Stomach (tissue), 9 donors: ENCODE results near the gene IMPACT. TPM values are rescaled to one million over a fixed set of nuclear protein-coding genes. Genes with fewer than 3 reads are reported as not detected.

ENCODE experiments used
- DNase-seq, 2 donors: peaks; one replicate each; pipeline versions ENCODE4 v3.0.0 to v3.0.0-alpha.2; 2013 to 2019
- H3K27ac ChIP-seq, 5 donors: fragments of 200-600 bp in 4 of 5; sonication (generic) in 4 of 5; one replicate each; pipeline ENCODE4 v1.5.1; 2013 to 2019; ENCODE audit warnings: mild to moderate bottlenecking in 1 of 5, moderate library complexity in 1 of 5
- H3K27me3 ChIP-seq, 3 donors: fragments of 200-600 bp; sonication (generic); one replicate each; pipeline ENCODE4 v1.5.1; 2017 to 2019; ENCODE audit warnings: mixed run types in 1 of 3
- H3K36me3 ChIP-seq, 4 donors: fragments of 200-600 bp; sonication (generic); 1 replicate in 3 of 4; 2 replicates in 1 of 4; pipeline ENCODE4 v1.5.1; 2016 to 2019
- H3K4me1 ChIP-seq, 4 donors: fragments of 200-600 bp; sonication (generic); one replicate each; pipeline ENCODE4 v1.5.1; 2016 to 2019
- H3K4me3 ChIP-seq, 4 donors: fragments of 200-600 bp; sonication (generic) in 3 of 4; one replicate each; pipeline ENCODE4 v1.5.1; 2016 to 2019; ENCODE audit warnings: mild to moderate bottlenecking in 1 of 4
- H3K9me3 ChIP-seq, 4 donors: fragments of 200-600 bp; sonication (generic); one replicate each; pipeline ENCODE4 v1.5.1; 2016 to 2019
- CTCF ChIP-seq, 7 experiments: fragments of 450-650 bp in 4 of 7; fragments of 200-600 bp in 3 of 7; sonication (generic) in 3 of 7; IDR thresholded peaks; one replicate each; pipeline ENCODE4 v1.5.1; 2016 to 2019; ENCODE audit warnings: antibody characterized with exemption in 7 of 7, control low read depth in 2 of 7, mild to moderate bottlenecking in 1 of 7
- EP300 ChIP-seq: sonication (generic); formaldehyde crosslinking; IDR thresholded peaks from one replicate; pipeline ENCODE4 v1.6.1; 2017; ENCODE audit warnings: antibody characterized with exemption
- POLR2A ChIP-seq, 4 donors: fragments of 450-650 bp; IDR thresholded peaks; one replicate each; pipeline ENCODE4 v1.6.1; 2016; ENCODE audit warnings: antibody characterized with exemption in 4 of 4, control low read depth in 2 of 4, mild to moderate bottlenecking in 1 of 4, moderate library complexity in 1 of 4
- POLR2AphosphoS5 ChIP-seq, 3 donors: sonication (generic); formaldehyde crosslinking; IDR thresholded peaks; one replicate each; pipeline ENCODE4 v1.6.1; 2016; ENCODE audit warnings: antibody characterized with exemption in 3 of 3
- WGBS, 5 donors: extraction: QIAGEN DNeasy Blood & Tissue Kit in 3 of 5; methylation state at CpG; one replicate each; pipeline versions ENCODE4 v1.1.5 to v1.1.7; 2013 to 2018; 5-methylcytosine and 5-hydroxymethylcytosine counted together
- intact Hi-C: fragments of 100-400 bp; cut with DNase I; formaldehyde crosslinking; loops from one replicate; pipeline ENCODE4 v1.15.1; 2023; ENCODE audit warnings: low total_unique reads
- polyA plus RNA-seq, 3 donors: library from polyadenylated mRNA; stranded (reverse); fragments of 200-250 nt; gene quantifications; one replicate each; pipeline ENCODE4 v1.2.3, GENCODE V29; 2013
- total RNA-seq, 5 donors: library from RNA; depleted of rRNA; stranded (reverse); fragments of >200 nt; gene quantifications; one replicate each; pipeline versions ENCODE4 v1.1.0 to v1.2.3, GENCODE V29; 2014 to 2016
- donor health status: healthy with polysubstance abuse.
- donor health status: Bipolar disorder and iron deficiency.
- donor health status: healthy.

IMPACT gene
- total and polyA plus RNA-seq, 8 donors = 4.6 to 33.0 (median 13.0) TPM

- Histone ChIP-seq H3K27me3 (peaks cover 0 to 36% (median 6%) of the 10 kb centered on the region in 3 donors), H3K27ac (no peak overlapping the region), H3K4me3 (no peak overlapping the region), H3K4me1 (no peaks in the 10 kb centered on the region), H3K36me3 (no peaks in the 10 kb centered on the region), H3K9me3 (no peaks in the 10 kb centered on the region)
- intact Hi-C loops = no loop called here
- DNase-seq = no peak
- TF ChIP-seq POLR2AphosphoS5 (IDR thresholded peaks at IDR 0.05) (no peak), CTCF (IDR thresholded peaks at IDR 0.05) (no peak)
- 62 to 71% (median 67%) methylated on average over 3 of the region's 3 CpGs for WGBS, 5 donors
Measured at GRCh38 chr18:24414349-24415003, 12.0 kb upstream of the IMPACT start.

GRCh38 chr18:24417480-24417879 lies 9.0 kb upstream of the IMPACT start:
- Histone ChIP-seq H3K9me3 (no peaks in the 10 kb centered on the region), H3K4me1 (no peaks in the 10 kb centered on the region), H3K36me3 (no peaks in the 10 kb centered on the region), H3K27me3 (peaks cover 0 to 54% (median 21%) of the 10 kb centered on the region in 3 donors), H3K4me3 (no peak overlapping the region), H3K27ac (no peak overlapping the region)
- 46 to 56% (median 53%) methylated on average over 3 of the region's 3 CpGs for WGBS, 5 donors
- intact Hi-C loops = no loop called here
- TF ChIP-seq CTCF (IDR thresholded peaks at IDR 0.05) (no peak), EP300 (no peak), POLR2A (IDR thresholded peaks at IDR 0.05) (no peak), POLR2AphosphoS5 (IDR thresholded peaks at IDR 0.05) (no peak)
- no peak for DNase-seq

- H3K4me1 ChIP-seq = no peaks in the 10 kb centered on the region
- H3K36me3 ChIP-seq = no peaks in the 10 kb centered on the region
- intact Hi-C loops = no loop called here
- DNase-seq = no peak
- no peak overlapping the region for H3K27ac ChIP-seq
- peaks cover 0 to 69% (median 21%) of the 10 kb centered on the region in 3 donors for H3K27me3 ChIP-seq
- no peak overlapping the region for H3K4me3 ChIP-seq
- no peak for TF ChIP-seq CTCF (IDR thresholded peaks at IDR 0.05)
- no peak for TF ChIP-seq POLR2AphosphoS5 (IDR thresholded peaks at IDR 0.05)
- no peak for TF ChIP-seq POLR2A (IDR thresholded peaks at IDR 0.05)
- TF ChIP-seq EP300 = no peak
- peaks cover 0 to 2% (median 0%) of the 10 kb centered on the region in 4 donors for H3K9me3 ChIP-seq
- WGBS, 5 donors = 81 to 95% (median 89%) methylated on average over 4 of the region's 4 CpGs
Measured at GRCh38 chr18:24420551-24420950, 5.9 kb upstream of the IMPACT start.

GRCh38 chr18:24421831-24422230 lies 4.6 kb upstream of the IMPACT start:
- H3K36me3 ChIP-seq = no peaks in the 10 kb centered on the region
- 41 to 87% (median 71%) methylated on average over 1 of the region's 1 CpG for WGBS, 5 donors
- peaks cover 0 to 1% (median 0%) of the 10 kb centered on the region in 4 donors for H3K4me1 ChIP-seq
- peaks cover 0 to 69% (median 21%) of the 10 kb centered on the region in 3 donors for H3K27me3 ChIP-seq
- H3K4me3 ChIP-seq = no peak overlapping the region
- no peak overlapping the region for H3K27ac ChIP-seq
- TF ChIP-seq POLR2AphosphoS5 (IDR thresholded peaks at IDR 0.05) = no peak
- TF ChIP-seq POLR2A (IDR thresholded peaks at IDR 0.05) = no peak
- no peak for TF ChIP-seq CTCF (IDR thresholded peaks at IDR 0.05)
- TF ChIP-seq EP300 = no peak
- no peak for DNase-seq
- intact Hi-C loops = no loop called here
- H3K9me3 ChIP-seq = peaks cover 0 to 5% (median 0%) of the 10 kb centered on the region in 4 donors
